Measurements from ENCODE around the gene NBPF19. TPM values are rescaled to one million over a fixed set of nuclear protein-coding genes. Genes with fewer than 3 reads are reported as not detected.

NBPF19 gene, protein sequence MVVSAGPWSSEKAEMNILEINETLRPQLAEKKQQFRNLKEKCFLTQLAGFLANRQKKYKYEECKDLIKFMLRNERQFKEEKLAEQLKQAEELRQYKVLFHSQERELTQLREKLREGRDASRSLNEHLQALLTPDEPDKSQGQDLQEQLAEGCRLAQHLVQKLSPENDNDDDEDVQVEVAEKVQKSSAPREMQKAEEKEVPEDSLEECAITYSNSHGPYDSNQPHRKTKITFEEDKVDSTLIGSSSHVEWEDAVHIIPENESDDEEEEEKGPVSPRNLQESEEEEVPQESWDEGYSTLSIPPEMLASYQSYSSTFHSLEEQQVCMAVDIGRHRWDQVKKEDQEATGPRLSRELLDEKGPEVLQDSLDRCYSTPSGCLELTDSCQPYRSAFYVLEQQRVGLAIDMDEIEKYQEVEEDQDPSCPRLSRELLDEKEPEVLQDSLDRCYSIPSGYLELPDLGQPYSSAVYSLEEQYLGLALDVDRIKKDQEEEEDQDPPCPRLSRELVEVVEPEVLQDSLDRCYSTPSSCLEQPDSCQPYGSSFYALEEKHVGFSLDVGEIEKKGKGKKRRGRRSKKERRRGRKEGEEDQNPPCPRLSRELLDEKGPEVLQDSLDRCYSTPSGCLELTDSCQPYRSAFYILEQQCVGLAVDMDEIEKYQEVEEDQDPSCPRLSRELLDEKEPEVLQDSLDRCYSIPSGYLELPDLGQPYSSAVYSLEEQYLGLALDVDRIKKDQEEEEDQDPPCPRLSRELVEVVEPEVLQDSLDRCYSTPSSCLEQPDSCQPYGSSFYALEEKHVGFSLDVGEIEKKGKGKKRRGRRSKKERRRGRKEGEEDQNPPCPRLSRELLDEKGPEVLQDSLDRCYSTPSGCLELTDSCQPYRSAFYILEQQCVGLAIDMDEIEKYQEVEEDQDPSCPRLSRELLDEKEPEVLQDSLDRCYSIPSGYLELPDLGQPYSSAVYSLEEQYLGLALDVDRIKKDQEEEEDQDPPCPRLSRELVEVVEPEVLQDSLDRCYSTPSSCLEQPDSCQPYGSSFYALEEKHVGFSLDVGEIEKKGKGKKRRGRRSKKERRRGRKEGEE (N-terminal part only)
- total RNA-seq, result 23.9 and 29.5 TPM in 2 replicates

DNA sequence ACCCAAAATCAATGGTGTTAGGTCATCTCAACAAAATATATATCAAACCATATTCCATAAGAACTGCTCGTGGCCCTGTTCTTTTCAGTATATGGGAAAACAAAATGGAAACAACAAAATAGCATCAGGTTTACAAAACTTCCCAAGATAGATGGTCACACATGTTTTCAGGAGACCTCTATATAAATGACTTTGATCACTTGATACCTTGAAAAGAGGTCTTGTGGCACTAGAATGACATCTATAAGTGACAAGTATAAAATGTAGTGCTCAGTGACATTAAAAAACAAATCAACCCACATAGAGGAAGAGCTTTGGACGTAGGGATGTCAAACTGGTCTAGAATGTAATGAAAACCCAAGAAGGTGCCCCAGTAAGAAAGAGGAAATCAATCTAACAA is at the start of gene NBPF19:
Gene NBPF19 (plus strand): TSS at position 301 of the 400 bp plus-strand sequence. CDS start 888 bp downstream, outside the sequence.

Other genes starting within 250 kb of the NBPF19 start
- gene PPIAL4C, start 108.8 kb downstream of the NBPF19 start, total RNA-seq, result not detected in 2 replicates